Stimulated activated CD4-positive, alpha-beta T cell treated with anti-CD3 and anti-CD28 coated beads, TNF-alpha, amount 100 ng/mL, for 24 hours (primary cell): ENCODE data around the gene MGLL.
A peak's percentile ranks its signal among the peaks of the same experiment; 100 is the strongest.

ENCODE experiments used
- DNase-seq, 3 experiments: peaks; one replicate each; pipeline ENCODE4 v3.0.0-alpha.2; 2020; ENCODE audit warnings: low read depth in 3 of 3

Gene MGLL

GRCh38 chr3:127675651-127676391 is 146.5 kb downstream of the MGLL start:
- no peak for DNase-seq

GRCh38 chr3:127674790-127675189 is 147.5 kb downstream of the MGLL start:
- DNase-seq, result no peak

- DNase-seq, result no peak
Measured at GRCh38 chr3:127674101-127674721, 148.1 kb downstream of the MGLL start.

- DNase-seq, result peak in 2 of 3 experiments; percentile 22 to 51
Measured at GRCh38 chr3:127673191-127674100, 148.9 kb downstream of the MGLL start.

- DNase-seq, result peak; percentile 73 to 83 (median 75)
Measured at GRCh38 chr3:127672429-127673190, 149.7 kb downstream of the MGLL start, which contains the start of gene ABTB1. TSS of gene ABTB1 (plus strand) at chr3:127672952. CDS start at chr3:127673026, 74 bp downstream.

- peak in 2 of 3 experiments; percentile 11 to 22 for DNase-seq
Measured at GRCh38 chr3:127671523-127672428, 150.5 kb downstream of the MGLL start.

GRCh38 chr3:127670761-127671522 is 151.4 kb downstream of the MGLL start:
- DNase-seq, result no peak

GRCh38 chr3:127670229-127670559 is 152.1 kb downstream of the MGLL start:
- no peak for DNase-seq

- DNase-seq, result no peak
Measured at GRCh38 chr3:127669541-127670228, 152.6 kb downstream of the MGLL start.

GRCh38 chr3:127668906-127669305 is 153.4 kb downstream of the MGLL start:
- DNase-seq, result no peak

- no peak for DNase-seq
Measured at GRCh38 chr3:127667119-127667681, 155.1 kb downstream of the MGLL start.

- no peak for DNase-seq
Measured at GRCh38 chr3:127666676-127667075, 155.6 kb downstream of the MGLL start.

GRCh38 chr3:127665586-127665985 is 156.7 kb downstream of the MGLL start:
- DNase-seq, result no peak

GRCh38 chr3:127665165-127665564 is 157.2 kb downstream of the MGLL start:
- DNase-seq, result no peak

- no peak for DNase-seq
Measured at GRCh38 chr3:127663151-127663550, 159.2 kb downstream of the MGLL start.

- no peak for DNase-seq
Measured at GRCh38 chr3:127662001-127662469, 160.3 kb downstream of the MGLL start.

GRCh38 chr3:127661600-127661999 is 160.7 kb downstream of the MGLL start:
- DNase-seq, result no peak

GRCh38 chr3:127660621-127661251 is 161.6 kb downstream of the MGLL start:
- DNase-seq, result no peak
